SK-N-SH (cell line): ENCODE results near the gene PTOV1.

Source experiments
- CHD2 ChIP-seq: fragments of 150-350 bp; IDR thresholded peaks from 2 replicates; pipeline ENCODE4 v1.6.1; 2018; ENCODE audit warnings: low read length; ENCODE audit not compliant: partially characterized antibody
- EP300 ChIP-seq, 2 experiments: IDR thresholded peaks; 2 replicates each; pipeline versions ENCODE4 v1.4.0 to v1.6.1; 2012; ENCODE audit warnings: borderline replicate concordance in 1 of 2, low read depth in 1 of 2, low read length in 1 of 2
- EZH2phosphoT487 ChIP-seq: fragments of 200-600 bp; sonication (generic); IDR thresholded peaks from 2 replicates; pipeline ENCODE4 v1.6.1; 2017; ENCODE audit warnings: low read depth, mixed run types, mild to moderate bottlenecking, antibody characterized with exemption, moderate library complexity, borderline replicate concordance
- FOSL2 ChIP-seq: IDR thresholded peaks from 2 replicates; pipeline ENCODE4 v1.4.0; 2012; ENCODE audit warnings: low read depth, mild to moderate bottlenecking, moderate library complexity, borderline replicate concordance
- GATA2 ChIP-seq: sonication (generic); formaldehyde crosslinking; IDR thresholded peaks from 2 replicates; pipeline ENCODE4 v1.5.0; 2020; ENCODE audit warnings: mild to moderate bottlenecking, missing genetic modification reagents
- MAX ChIP-seq: IDR thresholded peaks from 2 replicates; pipeline ENCODE4 v1.4.0; 2012; ENCODE audit warnings: low read depth
- POLR2AphosphoS5 ChIP-seq: IDR thresholded peaks from 2 replicates; pipeline ENCODE4 v1.6.1; 2012; ENCODE audit warnings: low read depth, low read length
- REST ChIP-seq: IDR thresholded peaks from 2 replicates; pipeline ENCODE4 v1.6.1; 2012; ENCODE audit warnings: mild to moderate bottlenecking, low read depth, low read length, moderate library complexity
- TAF1 ChIP-seq: IDR thresholded peaks from 2 replicates; pipeline ENCODE4 v1.6.1; 2012; ENCODE audit warnings: low read depth, mild to moderate bottlenecking, low read length, moderate library complexity, borderline replicate concordance
- TEAD4 ChIP-seq: IDR thresholded peaks from 2 replicates; pipeline ENCODE4 v1.4.0; 2012; ENCODE audit warnings: mild to moderate bottlenecking, borderline replicate concordance; ENCODE audit not compliant: insufficient read depth
- ZBTB33 ChIP-seq: IDR thresholded peaks from 2 replicates; pipeline ENCODE4 v1.4.0; 2012; ENCODE audit warnings: low read depth, borderline replicate concordance
- TF ChIP-seq, protein P1 (sequence below): fragments of 200-600 bp; sonication (generic); IDR thresholded peaks from 2 replicates; pipeline ENCODE4 v1.6.1; 2017; ENCODE audit warnings: antibody characterized with exemption, mild to moderate bottlenecking, moderate library complexity
- TF ChIP-seq, protein P2 (sequence below): IDR thresholded peaks from 2 replicates; pipeline ENCODE4 v1.4.0; 2012; ENCODE audit warnings: low read depth, borderline replicate concordance

- TF ChIP-seq, protein P1, sequence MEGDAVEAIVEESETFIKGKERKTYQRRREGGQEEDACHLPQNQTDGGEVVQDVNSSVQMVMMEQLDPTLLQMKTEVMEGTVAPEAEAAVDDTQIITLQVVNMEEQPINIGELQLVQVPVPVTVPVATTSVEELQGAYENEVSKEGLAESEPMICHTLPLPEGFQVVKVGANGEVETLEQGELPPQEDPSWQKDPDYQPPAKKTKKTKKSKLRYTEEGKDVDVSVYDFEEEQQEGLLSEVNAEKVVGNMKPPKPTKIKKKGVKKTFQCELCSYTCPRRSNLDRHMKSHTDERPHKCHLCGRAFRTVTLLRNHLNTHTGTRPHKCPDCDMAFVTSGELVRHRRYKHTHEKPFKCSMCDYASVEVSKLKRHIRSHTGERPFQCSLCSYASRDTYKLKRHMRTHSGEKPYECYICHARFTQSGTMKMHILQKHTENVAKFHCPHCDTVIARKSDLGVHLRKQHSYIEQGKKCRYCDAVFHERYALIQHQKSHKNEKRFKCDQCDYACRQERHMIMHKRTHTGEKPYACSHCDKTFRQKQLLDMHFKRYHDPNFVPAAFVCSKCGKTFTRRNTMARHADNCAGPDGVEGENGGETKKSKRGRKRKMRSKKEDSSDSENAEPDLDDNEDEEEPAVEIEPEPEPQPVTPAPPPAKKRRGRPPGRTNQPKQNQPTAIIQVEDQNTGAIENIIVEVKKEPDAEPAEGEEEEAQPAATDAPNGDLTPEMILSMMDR: no peak
- no peak for TF ChIP-seq POLR2AphosphoS5
- no peak for TF ChIP-seq REST
- TF ChIP-seq EP300 (IDR thresholded peaks at IDR 0.05; ENCODE audit: borderline replicate concordance in 1 of 2, low read depth in 1 of 2, low read length in 1 of 2): no peak
- no peak for TF ChIP-seq CHD2
- TF ChIP-seq TAF1: no peak
- no peak for TF ChIP-seq ZBTB33
- TF ChIP-seq EZH2phosphoT487: no peak
- TF ChIP-seq TEAD4: no peak
- no peak for TF ChIP-seq FOSL2
- TF ChIP-seq GATA2 (CRISPR knock-in tag): no peak
- no peak for TF ChIP-seq MAX
- TF ChIP-seq, protein P2, sequence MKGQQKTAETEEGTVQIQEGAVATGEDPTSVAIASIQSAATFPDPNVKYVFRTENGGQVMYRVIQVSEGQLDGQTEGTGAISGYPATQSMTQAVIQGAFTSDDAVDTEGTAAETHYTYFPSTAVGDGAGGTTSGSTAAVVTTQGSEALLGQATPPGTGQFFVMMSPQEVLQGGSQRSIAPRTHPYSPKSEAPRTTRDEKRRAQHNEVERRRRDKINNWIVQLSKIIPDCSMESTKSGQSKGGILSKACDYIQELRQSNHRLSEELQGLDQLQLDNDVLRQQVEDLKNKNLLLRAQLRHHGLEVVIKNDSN: no peak
Observed at GRCh38 chr19:49889038-49889686, 38.2 kb downstream of the PTOV1 start.
